Liver (tissue), 9 donors: ENCODE results near the gene KIF1A. TPM values are rescaled to one million over a fixed set of nuclear protein-coding genes. Genes with fewer than 3 reads are reported as not detected.

ENCODE experiments used
- DNase-seq: peaks from one replicate; pipeline ENCODE4 v3.0.0-alpha.2; 2017; ENCODE audit warnings: low spot score
- H3K27ac ChIP-seq, 2 donors: one replicate each; pipeline ENCODE4 v1.7.0; 2013; ENCODE audit warnings: inconsistent platforms in 2 of 2, low read length in 2 of 2, control low read depth in 1 of 2, low read depth in 1 of 2, mild to moderate bottlenecking in 1 of 2
- H3K27me3 ChIP-seq, 4 donors: one replicate each; pipeline versions ENCODE4 v1.6.1 to v1.7.0; 2013; ENCODE audit warnings: low read length in 3 of 4, inconsistent platforms in 1 of 4, mild to moderate bottlenecking in 1 of 4, moderate library complexity in 1 of 4; ENCODE audit not compliant: control insufficient read depth in 4 of 4, insufficient read depth in 4 of 4
- H3K36me3 ChIP-seq, 4 donors: one replicate each; pipeline versions ENCODE4 v1.6.1 to v1.7.0; 2013; ENCODE audit warnings: low read length in 3 of 4, mild to moderate bottlenecking in 3 of 4, low read depth in 1 of 4, moderate library complexity in 1 of 4; ENCODE audit not compliant: control insufficient read depth in 4 of 4, insufficient read depth in 3 of 4
- H3K4me1 ChIP-seq, 4 donors: one replicate each; pipeline versions ENCODE4 v1.6.1 to v1.7.0; 2013; ENCODE audit warnings: low read length in 3 of 4, mild to moderate bottlenecking in 3 of 4, moderate library complexity in 1 of 4; ENCODE audit not compliant: control insufficient read depth in 4 of 4, insufficient read depth in 4 of 4
- H3K4me3 ChIP-seq, 3 donors: one replicate each; pipeline versions ENCODE4 v1.6.1 to v1.7.0; 2013; ENCODE audit warnings: low read length in 3 of 3, control low read depth in 1 of 3, low read depth in 1 of 3, mild to moderate bottlenecking in 1 of 3
- H3K9ac ChIP-seq, 2 donors: one replicate each; pipeline ENCODE4 v1.7.0; 2013; ENCODE audit warnings: low read length in 2 of 2, mild to moderate bottlenecking in 2 of 2, moderate library complexity in 2 of 2, control low read depth in 1 of 2, low read depth in 1 of 2
- H3K9me3 ChIP-seq, 4 donors: one replicate each; pipeline versions ENCODE4 v1.6.1 to v1.7.0; 2013; ENCODE audit warnings: low read length in 3 of 4; ENCODE audit not compliant: control insufficient read depth in 4 of 4
- ATF3 ChIP-seq: IDR thresholded peaks from 2 replicates; pipeline ENCODE4 v1.6.1; 2016; ENCODE audit warnings: antibody characterized with exemption
- CTCF ChIP-seq: fragments of 150-350 bp; IDR thresholded peaks from 2 replicates; pipeline ENCODE4 v1.5.1; 2017; ENCODE audit warnings: improper control_type of control experiment, low read depth, low read length; ENCODE audit not compliant: missing input control
- EGR1 ChIP-seq, 2 donors: IDR thresholded peaks; 2 replicates each; pipeline ENCODE4 v1.6.1; 2016 to 2018; ENCODE audit warnings: antibody characterized with exemption in 2 of 2, low read depth in 2 of 2
- FOXA1 ChIP-seq: IDR thresholded peaks from 2 replicates; pipeline ENCODE4 v1.6.1; 2016; ENCODE audit warnings: antibody characterized with exemption
- FOXA2 ChIP-seq: IDR thresholded peaks from 2 replicates; pipeline ENCODE4 v1.6.1; 2016; ENCODE audit warnings: antibody characterized with exemption
- GABPA ChIP-seq, 2 donors: IDR thresholded peaks in 1 of 2; conservative IDR thresholded peaks in 1 of 2; 2 replicates each; pipeline ENCODE4 v1.6.1; 2016; ENCODE audit warnings: antibody characterized with exemption in 2 of 2, mild to moderate bottlenecking in 1 of 2, moderate library complexity in 1 of 2
- HNF4A ChIP-seq, 2 donors: conservative IDR thresholded peaks; 2 replicates each; pipeline ENCODE4 v1.6.1; 2016; ENCODE audit warnings: antibody characterized with exemption in 2 of 2, mild to moderate bottlenecking in 2 of 2
- HNF4G ChIP-seq: IDR thresholded peaks from 2 replicates; pipeline ENCODE4 v1.6.1; 2016; ENCODE audit warnings: antibody characterized with exemption
- JUND ChIP-seq, 2 donors: IDR thresholded peaks; 2 replicates each; pipeline ENCODE4 v1.6.1; 2016; ENCODE audit warnings: antibody characterized with exemption in 2 of 2
- MAX ChIP-seq: IDR thresholded peaks from 2 replicates; pipeline ENCODE4 v1.6.1; 2016; ENCODE audit warnings: antibody characterized with exemption
- NR2F2 ChIP-seq: IDR thresholded peaks from 2 replicates; pipeline ENCODE4 v1.6.1; 2016; ENCODE audit warnings: antibody characterized with exemption
- RAD21 ChIP-seq, 2 donors: IDR thresholded peaks; 2 replicates each; pipeline ENCODE4 v1.6.1; 2016; ENCODE audit warnings: antibody characterized with exemption in 2 of 2, mild to moderate bottlenecking in 2 of 2
- REST ChIP-seq: IDR thresholded peaks from 2 replicates; pipeline ENCODE4 v1.6.1; 2016; ENCODE audit warnings: antibody characterized with exemption, mild to moderate bottlenecking
- RXRA ChIP-seq, 2 donors: IDR thresholded peaks; 2 replicates each; pipeline ENCODE4 v1.6.1; 2017 to 2018; ENCODE audit warnings: antibody characterized with exemption in 2 of 2, mild to moderate bottlenecking in 1 of 2
- SP1 ChIP-seq: IDR thresholded peaks from 2 replicates; pipeline ENCODE4 v1.6.1; 2018; ENCODE audit warnings: antibody characterized with exemption, mild to moderate bottlenecking
- TAF1 ChIP-seq: conservative IDR thresholded peaks from 2 replicates; pipeline ENCODE4 v1.6.1; 2016; ENCODE audit warnings: antibody characterized with exemption, mild to moderate bottlenecking
- YY1 ChIP-seq: IDR thresholded peaks from 2 replicates; pipeline ENCODE4 v1.6.1; 2016; ENCODE audit warnings: antibody characterized with exemption, mild to moderate bottlenecking
- ZBTB33 ChIP-seq: IDR thresholded peaks from 2 replicates; pipeline ENCODE4 v1.6.1; 2016; ENCODE audit warnings: antibody characterized with exemption
- WGBS: extraction: QIAGEN DNeasy Blood & Tissue Kit; methylation state at CpG from one replicate; pipeline ENCODE4 v1.1.7; 2013; 5-methylcytosine and 5-hydroxymethylcytosine counted together
- polyA plus RNA-seq, 2 donors: library from polyadenylated mRNA; stranded (reverse) in 1 of 2; unstranded in 1 of 2; fragments of 200-250 nt in 1 of 2; fragments of >200 nt in 1 of 2; fragmentation: Nextera tagmentation in 1 of 2; extraction: Ambion mirVana in 1 of 2; gene quantifications; one replicate each; pipeline versions ENCODE4 v1.2.1 to v1.2.3, GENCODE V29; 2013 to 2015
- total RNA-seq, 2 donors: library from RNA; depleted of rRNA; stranded (reverse); fragments of >200 nt; gene quantifications; one replicate each; pipeline ENCODE4 v1.2.3, GENCODE V29; 2014
- donor health status: healthy.
- donor health status: healthy.
- donor health status: healthy.
- donor health status: healthy.
- donor health status: healthy.

The KIF1A gene
- total and polyA plus RNA-seq, 4 donors: 0.03 to 0.21 (median 0.11) TPM

GRCh38 chr2:240832921-240833494 is 13.0 kb upstream of the KIF1A start:
- no peaks in the 10 kb centered on the region for H3K9me3 ChIP-seq
- H3K27ac ChIP-seq: no peak overlapping the region
- no peak overlapping the region for H3K4me3 ChIP-seq
- TF ChIP-seq MAX: no peak
- no peak for TF ChIP-seq FOXA2
- TF ChIP-seq JUND (IDR thresholded peaks at IDR 0.05): no peak
- TF ChIP-seq FOXA1: no peak
- no peak for TF ChIP-seq GABPA (IDR thresholded peaks at IDR 0.05 in 1 of 2, conservative IDR thresholded peaks at IDR 0.05 in 1 of 2)
- TF ChIP-seq YY1: no peak
- TF ChIP-seq HNF4A (conservative IDR thresholded peaks at IDR 0.05): no peak
- TF ChIP-seq ATF3: no peak
- no peak for TF ChIP-seq HNF4G
- TF ChIP-seq TAF1: no peak
- TF ChIP-seq RAD21 (IDR thresholded peaks at IDR 0.05): no peak
- TF ChIP-seq RXRA (IDR thresholded peaks at IDR 0.05): no peak
- no peak for TF ChIP-seq EGR1 (IDR thresholded peaks at IDR 0.05; ENCODE audit: low read depth in 2 of 2)
- no peak for TF ChIP-seq CTCF
- no peak for TF ChIP-seq NR2F2
- TF ChIP-seq SP1: no peak
- no peak for TF ChIP-seq REST
- no peak for TF ChIP-seq ZBTB33
- no peaks in the 10 kb centered on the region for H3K36me3 ChIP-seq
- no peak for DNase-seq
- H3K9ac ChIP-seq: no peak overlapping the region
- H3K4me1 ChIP-seq: peaks cover 0 to 6% (median 5%) of the 10 kb centered on the region in 4 donors
- 81% methylated on average over 13 of the region's 13 CpGs for WGBS
- H3K27me3 ChIP-seq: no peaks in the 10 kb centered on the region
